HepG2 (cell line): ENCODE results near the gene CKLF.

ENCODE experiments used
- EZH2 ChIP-seq: conservative IDR thresholded peaks from 2 replicates; pipeline ENCODE4 v1.6.1; 2012; ENCODE audit warnings: mild to moderate bottlenecking, low read depth, low read length, moderate library complexity
- FOXK2 ChIP-seq: fragments of 450-650 bp; IDR thresholded peaks from 2 replicates; pipeline ENCODE4 v1.6.1; 2016
- MAFF ChIP-seq: IDR thresholded peaks from 2 replicates; pipeline ENCODE4 v1.6.1; 2011; ENCODE audit warnings: low read depth, low read length, improper control_type of control experiment
- POLR2A ChIP-seq, 2 experiments: IDR thresholded peaks; 2 replicates each; pipeline ENCODE4 v1.6.1; 2011; ENCODE audit warnings: low read depth in 2 of 2, low read length in 2 of 2, mild to moderate bottlenecking in 1 of 2, moderate library complexity in 1 of 2; ENCODE audit not compliant: insufficient read depth in 1 of 2
- RAD51 ChIP-seq: fragments of 450-650 bp; IDR thresholded peaks from 2 replicates; pipeline ENCODE4 v1.6.1; 2016; ENCODE audit warnings: borderline replicate concordance
- ZBTB3 ChIP-seq: sonication (generic); formaldehyde crosslinking; IDR thresholded peaks from 2 replicates; pipeline ENCODE4 v1.4.0; 2020; ENCODE audit warnings: low read depth, mild to moderate bottlenecking, moderate library complexity, missing genetic modification reagents, borderline replicate concordance
- ZNF143 ChIP-seq: sonication (generic); formaldehyde crosslinking; IDR thresholded peaks from 2 replicates; pipeline ENCODE4 v1.4.0; 2020; ENCODE audit warnings: missing genetic modification reagents
- TF ChIP-seq, protein P1 (sequence below): sonication (generic); formaldehyde crosslinking; IDR thresholded peaks from 2 replicates; pipeline ENCODE4 v1.5.0; 2020; ENCODE audit warnings: mild to moderate bottlenecking, missing genetic modification reagents, moderate library complexity
- TF ChIP-seq, protein P2 (sequence below): IDR thresholded peaks from 2 replicates; pipeline ENCODE4 v1.6.1; 2016; ENCODE audit warnings: missing genetic modification reagents, missing compliant biosample characterization

DNA sequence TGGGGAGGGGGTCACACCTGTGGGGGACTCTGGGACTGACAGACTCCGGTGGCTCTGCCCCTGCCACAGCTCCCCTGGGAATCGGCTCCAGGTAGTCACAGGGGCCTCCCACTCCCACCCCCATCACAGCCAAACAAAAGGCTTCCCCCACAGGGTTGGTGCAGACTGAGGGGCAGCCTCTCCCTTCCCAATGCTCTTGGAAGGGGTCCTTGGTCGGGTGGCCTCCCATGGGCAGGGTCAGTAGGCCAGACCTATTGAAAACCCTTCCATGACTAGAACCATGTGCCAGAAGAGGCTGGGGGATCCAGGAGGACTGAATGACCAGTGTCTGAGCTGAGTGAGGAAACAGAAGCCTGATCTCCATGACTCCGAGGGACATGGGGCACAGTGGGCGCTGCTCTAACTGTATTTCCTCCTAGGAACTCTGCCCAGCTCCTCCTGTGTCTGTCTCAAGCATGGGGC, 31.1 kb upstream of the CKLF start:
- TF ChIP-seq, protein P1, sequence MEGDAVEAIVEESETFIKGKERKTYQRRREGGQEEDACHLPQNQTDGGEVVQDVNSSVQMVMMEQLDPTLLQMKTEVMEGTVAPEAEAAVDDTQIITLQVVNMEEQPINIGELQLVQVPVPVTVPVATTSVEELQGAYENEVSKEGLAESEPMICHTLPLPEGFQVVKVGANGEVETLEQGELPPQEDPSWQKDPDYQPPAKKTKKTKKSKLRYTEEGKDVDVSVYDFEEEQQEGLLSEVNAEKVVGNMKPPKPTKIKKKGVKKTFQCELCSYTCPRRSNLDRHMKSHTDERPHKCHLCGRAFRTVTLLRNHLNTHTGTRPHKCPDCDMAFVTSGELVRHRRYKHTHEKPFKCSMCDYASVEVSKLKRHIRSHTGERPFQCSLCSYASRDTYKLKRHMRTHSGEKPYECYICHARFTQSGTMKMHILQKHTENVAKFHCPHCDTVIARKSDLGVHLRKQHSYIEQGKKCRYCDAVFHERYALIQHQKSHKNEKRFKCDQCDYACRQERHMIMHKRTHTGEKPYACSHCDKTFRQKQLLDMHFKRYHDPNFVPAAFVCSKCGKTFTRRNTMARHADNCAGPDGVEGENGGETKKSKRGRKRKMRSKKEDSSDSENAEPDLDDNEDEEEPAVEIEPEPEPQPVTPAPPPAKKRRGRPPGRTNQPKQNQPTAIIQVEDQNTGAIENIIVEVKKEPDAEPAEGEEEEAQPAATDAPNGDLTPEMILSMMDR (CRISPR knock-in tag), result no peak
- TF ChIP-seq EZH2, result no peak
- no peak for TF ChIP-seq MAFF
- TF ChIP-seq ZBTB3, result no peak
- TF ChIP-seq POLR2A (IDR thresholded peaks at IDR 0.05; ENCODE audit: insufficient read depth in 1 of 2, low read depth in 2 of 2, low read length in 2 of 2), result no peak
- TF ChIP-seq, protein P2, sequence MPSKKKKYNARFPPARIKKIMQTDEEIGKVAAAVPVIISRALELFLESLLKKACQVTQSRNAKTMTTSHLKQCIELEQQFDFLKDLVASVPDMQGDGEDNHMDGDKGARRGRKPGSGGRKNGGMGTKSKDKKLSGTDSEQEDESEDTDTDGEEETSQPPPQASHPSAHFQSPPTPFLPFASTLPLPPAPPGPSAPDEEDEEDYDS (CRISPR knock-in tag), result no peak
- TF ChIP-seq RAD51, result no peak
- no peak for TF ChIP-seq ZNF143 (CRISPR knock-in tag)
- TF ChIP-seq FOXK2, result no peak
